HG02571 (cell line): ENCODE data around the gene OSGEP.

ENCODE experiments used
- ATAC-seq: cut with Tn5 transposase; IDR thresholded peaks from one replicate; pipeline ENCODE4 v1.9.1; 2021; ENCODE audit warnings: mild to moderate bottlenecking, moderate library complexity; ENCODE audit not compliant: unreplicated experiment

Gene OSGEP

GRCh38 chr14:20434701-20435581 is 19.7 kb downstream of the OSGEP start:
- ATAC-seq = no peak

GRCh38 chr14:20429801-20430669 is 24.6 kb downstream of the OSGEP start:
- ATAC-seq = no peak

- no peak for ATAC-seq
These were observed 25.8 kb downstream of the OSGEP start for GRCh38 chr14:20428802-20429201.

GRCh38 chr14:20428010-20428365 is 26.6 kb downstream of the OSGEP start:
- no peak for ATAC-seq

- ATAC-seq = no peak
These were observed 27.2 kb downstream of the OSGEP start for GRCh38 chr14:20427231-20428009.

- no peak for ATAC-seq
These were observed 29.8 kb downstream of the OSGEP start for GRCh38 chr14:20424851-20425250.

GRCh38 chr14:20422886-20423285 is 31.7 kb downstream of the OSGEP start:
- no peak for ATAC-seq

GRCh38 chr14:20421267-20421666 is 33.3 kb downstream of the OSGEP start:
- no peak for ATAC-seq

- ATAC-seq = no peak
These were observed 35.2 kb downstream of the OSGEP start for GRCh38 chr14:20419419-20419818.

- ATAC-seq = no peak
These were observed 36.1 kb downstream of the OSGEP start for GRCh38 chr14:20418501-20418909.

GRCh38 chr14:20417250-20418186 is 37.1 kb downstream of the OSGEP start:
- no peak for ATAC-seq

GRCh38 chr14:20416223-20416622 is 38.4 kb downstream of the OSGEP start:
- ATAC-seq = no peak

- ATAC-seq = no peak
These were observed 38.8 kb downstream of the OSGEP start for GRCh38 chr14:20415782-20416206.

GRCh38 chr14:20413744-20414082 is 40.9 kb downstream of the OSGEP start:
- no peak for ATAC-seq

- peak; percentile 78 for ATAC-seq
These were observed 41.5 kb downstream of the OSGEP start, which contains the start of gene TEP1 for GRCh38 chr14:20412876-20413743. TEP1 (minus strand) TSS chr14:20413501; CDS start chr14:20408439, 5,062 bp downstream.

GRCh38 chr14:20412411-20412810 is 42.2 kb downstream of the OSGEP start:
- peak; percentile 54 for ATAC-seq

- ATAC-seq = no peak
These were observed 45.4 kb downstream of the OSGEP start for GRCh38 chr14:20409226-20409625.

GRCh38 chr14:20403521-20403920 is 51.1 kb downstream of the OSGEP start:
- ATAC-seq = no peak

- no peak for ATAC-seq
These were observed 53.5 kb downstream of the OSGEP start for GRCh38 chr14:20400965-20401593.
